C1 segment of cervical spinal cord (tissue), 14 donors: ENCODE data around the gene FLNB.
"Not testable (repeated sequence)": the region's sequence is repeated elsewhere in the genome, so short reads cannot be mapped to it uniquely, and the experiment has no call there.

Experiments
- DNase-seq, 14 donors: peaks; one replicate each; lab custom pipeline; 2025; lab: John Stamatoyannopoulos, UW

The FLNB gene

DNA sequence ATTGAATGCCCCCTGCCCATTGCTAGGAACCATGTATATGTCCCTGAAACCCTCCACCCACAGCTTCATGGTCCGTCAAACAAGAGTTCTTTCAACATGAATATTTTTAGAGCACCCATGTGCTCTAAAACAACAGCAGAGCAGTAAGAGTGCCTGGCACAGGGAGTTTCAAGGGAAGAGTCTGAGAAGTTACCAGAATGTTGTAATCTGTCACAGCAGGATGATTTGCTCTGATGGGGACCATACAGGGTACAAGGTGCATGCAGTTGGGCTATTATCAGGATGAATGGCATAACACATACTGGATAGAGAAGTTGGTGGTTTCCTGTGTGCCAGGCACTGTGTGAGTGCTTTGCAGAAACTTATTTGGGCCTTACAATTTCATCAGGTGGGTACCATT, 27.8 kb upstream of the FLNB start:
- DNase-seq, result no peak

DNA sequence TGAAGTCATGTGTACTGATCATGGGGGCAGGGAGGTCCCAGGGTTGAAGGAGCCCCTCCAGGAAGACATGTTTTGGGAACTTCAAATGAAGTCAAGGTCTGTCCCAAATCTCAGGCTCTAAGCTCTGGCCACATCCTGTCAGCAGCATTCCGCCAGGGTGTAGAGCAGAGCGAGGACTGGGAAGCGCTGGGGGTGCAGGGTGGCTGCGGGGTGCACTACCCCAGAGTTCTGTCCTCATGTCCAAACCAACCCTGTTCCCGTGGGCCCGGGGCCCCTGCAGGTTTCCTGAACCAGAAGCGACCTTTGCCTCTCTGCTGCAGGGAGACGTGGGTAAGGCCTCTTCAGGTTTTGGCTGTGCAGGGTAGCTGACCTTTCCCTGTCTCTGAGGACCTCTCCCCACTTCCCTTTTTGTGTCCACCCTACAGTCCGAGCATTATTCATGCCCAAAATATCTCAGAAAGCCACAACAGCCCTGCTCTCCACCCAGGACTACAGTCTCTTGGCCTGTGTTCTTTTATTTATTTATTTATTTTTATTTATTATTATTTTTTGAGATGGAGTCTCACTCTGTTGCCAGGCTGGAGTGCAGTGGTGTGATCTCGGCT, 26.6 kb upstream of the FLNB start:
- DNase-seq, result no peak

DNA sequence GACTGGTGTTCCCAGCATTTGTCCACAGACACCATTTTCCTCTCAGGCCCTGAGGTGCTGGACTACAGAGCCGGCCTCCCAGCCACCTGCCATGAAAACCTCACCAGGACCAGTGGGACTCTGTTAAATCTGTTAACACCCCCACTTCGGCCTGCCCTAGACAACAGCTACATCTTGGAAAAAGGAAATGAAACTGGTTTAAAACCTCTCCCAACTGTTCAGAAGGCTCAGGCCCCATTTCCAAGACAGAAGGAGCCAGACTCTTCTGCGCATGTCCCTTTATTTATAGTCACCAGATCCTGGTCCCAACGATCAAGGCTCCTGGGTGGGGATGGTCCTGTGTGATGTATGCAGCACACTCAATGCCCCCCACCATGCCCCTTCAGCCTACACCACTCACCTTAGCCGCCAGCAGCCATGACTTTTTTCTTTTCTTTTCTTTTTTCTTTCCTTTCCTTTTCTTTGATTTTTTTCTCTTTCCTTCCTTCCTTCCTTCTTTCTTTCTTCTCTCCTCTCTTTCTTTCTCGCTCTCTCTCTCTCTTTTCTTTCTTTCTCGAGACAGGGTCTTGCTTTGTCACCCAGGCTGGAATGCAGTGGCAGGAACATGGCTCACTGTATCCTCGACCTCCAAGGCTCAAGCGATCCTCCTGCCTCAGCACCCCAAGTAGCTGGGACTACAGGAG, 25.5 kb upstream of the FLNB start:
- peak in 1 of 14 donors; percentile 11 for DNase-seq

DNA sequence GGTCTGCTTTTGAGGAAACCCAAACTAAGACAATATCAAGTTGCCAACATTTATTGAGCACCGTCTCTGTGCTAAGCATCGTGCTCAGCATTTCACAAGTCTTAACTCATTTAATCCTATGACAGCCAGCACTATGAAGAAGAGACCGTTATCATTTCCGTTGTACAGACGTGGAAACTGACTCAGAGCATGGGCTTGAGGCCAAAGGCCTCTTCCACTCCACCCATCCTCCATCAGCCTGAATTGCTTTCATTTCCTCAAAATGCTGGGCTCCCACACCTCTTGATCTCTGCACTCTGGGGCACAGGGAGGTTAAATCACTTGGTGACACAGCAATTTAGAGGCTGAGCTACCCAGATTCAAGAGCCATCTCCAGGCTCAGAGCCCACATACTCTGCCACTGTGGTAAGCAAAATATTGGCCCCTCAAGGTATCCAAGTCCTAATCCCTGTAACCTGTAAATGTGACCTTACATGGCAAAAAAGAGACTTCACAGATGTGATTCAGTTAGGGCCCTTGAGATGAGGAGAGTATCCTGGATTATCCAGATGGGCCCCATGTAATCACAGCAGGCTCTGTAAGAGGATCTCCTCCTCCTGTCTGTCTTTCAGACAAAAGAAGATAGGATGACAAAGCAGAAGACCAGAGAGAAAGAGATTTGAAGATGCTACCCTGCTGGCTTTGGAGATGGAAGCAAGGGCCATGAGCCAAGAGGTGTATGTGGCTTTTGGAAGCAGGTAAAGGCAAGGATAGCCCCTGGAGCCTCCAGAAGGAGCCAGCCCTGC, 24.3 kb upstream of the FLNB start:
- DNase-seq, result peak in 7 of 14 donors; percentile 14 to 44 (median 20)

DNA sequence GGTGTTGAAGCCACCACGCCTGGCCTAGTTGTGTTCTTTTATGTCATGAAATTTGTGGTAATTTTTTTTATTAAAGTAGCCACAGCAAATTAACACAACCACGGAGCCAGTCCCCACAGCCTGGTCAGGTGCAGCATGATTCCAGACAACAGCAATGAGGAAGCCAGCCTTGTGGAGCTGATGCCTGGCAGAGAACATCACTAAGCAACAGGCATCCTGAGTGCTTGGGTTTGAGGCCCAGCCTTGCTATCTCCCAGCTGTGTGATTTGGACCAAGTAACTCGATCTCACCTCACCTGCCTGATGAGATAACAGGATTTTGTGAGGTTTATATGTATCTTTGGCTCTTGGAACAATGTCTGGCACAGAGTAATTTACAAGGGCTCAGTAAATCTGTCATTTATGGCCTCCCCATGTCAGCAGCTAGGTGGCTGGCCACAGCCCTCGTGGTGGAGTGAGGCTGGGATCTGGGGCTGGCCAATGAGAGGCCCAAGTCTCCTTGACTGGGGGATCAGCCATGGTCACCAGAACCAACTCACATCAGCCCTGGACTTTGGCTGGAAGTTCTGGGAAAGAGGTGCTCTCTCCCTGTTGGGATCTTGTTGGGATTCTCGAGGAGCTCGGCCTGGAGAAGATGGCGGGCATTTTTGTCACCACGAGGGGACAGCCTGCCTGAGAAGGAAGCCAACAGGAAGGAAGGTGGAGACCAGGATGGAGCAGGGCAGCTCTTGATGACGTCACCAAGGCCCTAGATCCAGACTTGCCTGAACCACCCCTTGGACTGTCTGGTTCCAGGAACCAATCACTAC, 22.8 kb upstream of the FLNB start:
- DNase-seq, result no peak

DNA sequence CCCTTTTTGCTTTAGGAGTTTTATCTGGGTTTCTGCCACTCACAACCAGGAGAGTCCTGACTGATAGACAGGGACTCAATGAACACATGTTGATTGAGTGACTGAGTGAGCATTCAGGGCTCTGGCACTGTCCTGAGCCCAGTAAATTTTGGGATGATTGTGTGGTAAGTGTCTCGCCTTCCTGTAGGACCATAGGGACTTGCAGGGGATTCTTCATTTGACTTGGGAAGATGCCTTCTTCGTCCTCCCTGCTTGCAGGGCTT, 22.3 kb upstream of the FLNB start:
- DNase-seq, result no peak

DNA sequence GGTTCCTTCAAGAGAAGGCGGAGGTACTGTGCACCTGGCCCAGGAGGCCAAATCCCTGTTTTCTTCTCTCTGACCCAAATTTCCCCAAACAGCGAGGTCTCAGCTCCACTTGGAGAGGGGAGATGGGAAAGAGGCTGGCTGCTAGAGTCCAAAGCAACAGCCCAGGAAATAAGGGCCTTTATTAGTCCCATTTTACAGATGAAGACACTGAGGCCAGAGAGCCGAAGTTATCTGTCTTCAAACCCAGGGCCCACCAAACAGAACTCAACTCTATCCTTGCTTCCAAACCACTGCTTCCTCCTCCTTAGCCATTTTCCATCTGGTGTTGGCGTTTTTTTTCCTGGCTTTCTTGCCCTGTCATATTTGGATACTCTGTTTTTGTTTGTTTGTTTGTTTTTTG, 22.0 kb upstream of the FLNB start:
- no peak for DNase-seq

DNA sequence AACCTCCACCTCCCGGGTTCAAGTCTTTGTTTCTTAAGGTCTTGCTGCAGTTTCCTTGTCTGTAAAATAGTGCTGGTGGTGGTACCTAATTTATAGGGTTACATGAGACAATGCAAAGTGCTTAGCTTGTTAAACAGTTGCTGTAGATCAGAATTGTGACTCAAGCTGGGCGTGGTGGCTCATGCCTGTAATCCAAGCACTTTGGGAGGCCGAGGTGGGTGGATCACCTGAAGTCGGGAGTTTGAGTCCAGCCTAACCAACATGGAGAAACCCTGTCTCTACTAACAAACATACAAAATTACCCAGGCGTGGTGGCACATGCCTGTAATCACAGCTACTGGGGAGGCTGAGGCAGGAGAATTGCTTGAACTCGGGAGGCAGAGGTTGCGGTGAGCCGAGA, 19.0 kb upstream of the FLNB start:
- not testable (repeated sequence) for DNase-seq

DNA sequence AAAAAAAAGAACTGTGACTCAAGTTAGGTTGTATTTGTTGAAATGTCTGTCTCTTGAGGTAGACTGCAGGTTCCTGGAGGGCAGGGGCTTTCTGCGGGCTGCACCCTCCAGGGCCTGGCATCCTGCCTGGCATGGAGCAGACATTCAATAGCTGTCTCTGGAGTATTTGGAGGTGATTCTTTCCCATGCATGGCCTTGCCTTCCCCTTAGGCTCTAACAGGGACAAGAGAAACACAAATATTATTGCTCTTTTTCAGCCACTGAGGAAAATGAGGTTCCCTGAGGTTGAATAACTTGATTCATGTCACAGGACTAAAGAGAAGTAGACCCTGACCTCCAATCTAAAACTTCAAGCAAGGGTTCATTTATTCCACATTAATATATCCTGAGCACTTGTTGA, 18.6 kb upstream of the FLNB start:
- no peak for DNase-seq

DNA sequence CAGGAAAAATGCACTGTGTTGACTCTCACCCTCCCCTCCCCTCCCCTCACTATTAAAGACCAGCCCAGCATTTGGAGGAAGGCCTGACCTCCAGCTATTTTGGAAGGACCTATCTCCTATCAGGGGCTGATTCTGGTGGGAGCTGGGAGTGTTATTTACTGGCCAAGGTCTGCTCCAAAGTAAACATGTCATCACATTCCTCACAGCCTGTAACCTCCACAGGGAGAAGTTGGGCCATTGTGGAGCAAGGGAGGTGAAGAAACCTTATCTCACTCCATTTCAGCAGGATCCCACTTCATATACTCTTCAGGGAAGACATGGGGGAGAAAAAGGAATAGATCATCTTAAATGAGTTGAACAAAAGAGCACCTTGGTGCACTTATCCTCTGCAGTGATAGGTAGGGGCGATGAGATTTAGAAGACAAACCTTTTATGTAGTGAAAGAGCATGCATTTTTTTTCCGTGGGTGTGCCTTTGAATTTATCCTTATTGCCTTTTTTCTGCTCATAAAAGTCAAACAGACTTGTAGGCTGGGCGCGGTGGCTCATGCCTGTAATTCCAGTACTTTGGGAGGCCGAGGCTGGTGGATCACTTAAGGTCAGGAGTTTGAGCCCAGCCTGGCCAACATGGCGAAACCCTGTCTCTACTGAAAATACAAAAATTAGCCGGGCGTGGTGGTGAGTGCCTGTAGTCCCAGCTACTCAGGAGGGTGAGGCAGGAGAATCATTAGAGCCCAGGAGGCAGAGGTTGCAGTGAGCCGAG, 15.6 kb upstream of the FLNB start:
- DNase-seq, result no peak

DNA sequence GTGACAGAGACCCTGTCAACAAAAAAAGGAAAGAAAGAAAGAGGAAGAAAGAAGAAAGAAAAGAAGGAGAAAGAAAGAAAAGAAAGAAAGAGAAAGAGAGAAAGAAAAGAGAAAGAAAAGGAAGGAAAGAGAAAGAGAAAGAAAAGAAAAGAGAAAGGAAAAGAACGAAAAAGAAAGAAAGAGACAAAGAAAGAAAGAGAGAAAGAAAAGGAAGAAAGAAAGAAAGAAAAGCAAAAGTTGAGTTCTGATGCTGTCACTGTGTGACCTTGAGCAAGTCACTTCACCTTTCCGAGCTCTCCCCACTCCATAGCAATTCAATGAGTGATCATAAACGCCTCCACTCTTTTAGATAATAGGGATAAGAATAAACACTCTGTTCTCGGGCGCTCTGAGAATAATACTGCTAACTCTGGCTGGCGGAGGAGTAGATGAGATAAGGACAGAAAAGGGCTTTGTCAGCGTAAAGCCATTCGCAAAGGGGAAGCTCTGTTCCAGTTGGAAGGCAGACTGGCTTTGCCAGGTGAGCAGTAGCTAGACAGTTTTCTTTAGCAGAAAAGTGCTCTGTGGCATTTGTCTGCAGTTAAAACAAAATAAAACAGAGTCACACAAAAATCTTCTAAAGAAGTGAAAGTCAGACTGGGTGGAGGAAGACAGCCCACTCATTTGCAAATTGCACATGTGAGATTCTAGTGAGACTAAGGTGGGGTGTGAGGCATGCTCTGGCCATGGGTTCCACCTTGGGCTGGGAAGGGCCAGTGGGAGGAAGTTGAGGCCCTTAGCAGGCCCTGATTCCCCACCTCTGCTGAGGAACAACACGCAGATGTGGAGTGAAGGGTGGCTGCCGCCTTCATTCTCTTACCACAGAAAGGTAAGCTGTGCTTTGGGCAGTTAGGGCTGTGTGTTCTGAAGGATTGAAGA, 9.6 kb upstream of the FLNB start:
- DNase-seq, result no peak

DNA sequence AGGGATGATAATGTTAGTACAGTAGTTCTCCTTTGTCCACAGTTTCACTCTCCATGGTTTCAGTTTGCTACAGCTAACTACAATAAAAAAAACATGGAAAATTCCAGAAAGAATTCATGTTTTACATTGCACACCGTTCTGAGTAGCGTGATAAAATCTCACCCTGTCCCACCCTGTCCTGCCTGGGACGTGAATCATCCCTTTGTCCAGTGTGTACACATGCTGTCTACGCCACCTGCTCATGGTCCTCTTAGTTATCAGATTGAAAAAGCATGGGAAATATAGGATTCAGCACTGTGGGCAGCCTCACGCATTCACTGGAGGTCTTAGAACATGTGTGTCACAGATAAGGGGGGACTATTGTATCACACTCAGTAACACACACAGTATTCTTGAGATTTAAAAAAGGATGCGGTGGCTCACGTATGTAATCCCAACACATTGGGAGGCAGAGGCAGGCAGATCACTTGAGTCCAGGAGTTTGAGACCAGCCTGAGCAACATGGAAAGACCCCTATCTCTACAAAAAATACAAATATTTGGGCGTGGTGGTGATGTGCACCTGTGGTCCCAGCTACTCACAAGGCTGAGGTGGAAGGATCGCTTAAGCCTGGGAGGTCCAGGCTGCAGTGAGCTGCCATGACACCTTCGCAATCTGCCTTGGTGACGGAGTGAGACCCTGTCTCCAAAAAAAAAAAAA, 8.7 kb upstream of the FLNB start:
- DNase-seq, result no peak

DNA sequence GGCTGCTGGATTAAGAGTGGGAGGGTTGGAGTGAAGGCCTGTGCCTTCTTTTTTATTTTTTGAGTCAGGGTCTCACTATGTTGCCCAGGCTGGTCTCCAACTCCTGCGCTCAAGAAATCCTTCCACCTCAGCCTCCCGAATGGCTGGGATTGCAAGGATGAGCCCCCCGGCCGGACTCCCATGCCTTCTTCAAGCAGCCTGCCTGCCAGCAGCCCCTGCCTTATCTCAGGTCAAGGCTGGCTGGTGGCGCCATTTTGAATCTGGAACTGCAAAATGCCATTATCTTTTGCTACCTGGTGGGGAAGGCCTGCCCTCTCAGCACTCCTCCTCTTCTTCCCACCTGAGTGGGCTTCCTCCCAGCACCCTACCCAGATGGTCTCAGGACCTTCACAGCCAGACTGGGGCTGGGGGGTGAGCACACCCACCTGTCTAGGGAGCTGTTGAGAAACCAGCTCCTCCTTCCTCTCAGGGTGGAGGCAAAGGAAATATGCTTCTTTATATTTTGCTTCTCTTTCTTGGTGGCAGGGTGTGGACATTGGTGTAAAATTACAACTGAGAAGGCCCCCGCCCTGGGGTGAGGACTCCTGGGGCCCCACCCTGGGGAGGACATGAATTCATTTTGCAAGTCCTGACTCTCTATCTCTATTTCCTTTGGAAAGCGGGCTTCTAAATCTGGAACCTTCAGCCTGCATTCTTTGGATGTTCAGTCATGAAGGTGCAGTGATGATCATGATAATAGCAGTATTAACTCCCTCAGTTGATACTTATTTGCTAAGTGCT, 7.7 kb upstream of the FLNB start:
- DNase-seq, result no peak

DNA sequence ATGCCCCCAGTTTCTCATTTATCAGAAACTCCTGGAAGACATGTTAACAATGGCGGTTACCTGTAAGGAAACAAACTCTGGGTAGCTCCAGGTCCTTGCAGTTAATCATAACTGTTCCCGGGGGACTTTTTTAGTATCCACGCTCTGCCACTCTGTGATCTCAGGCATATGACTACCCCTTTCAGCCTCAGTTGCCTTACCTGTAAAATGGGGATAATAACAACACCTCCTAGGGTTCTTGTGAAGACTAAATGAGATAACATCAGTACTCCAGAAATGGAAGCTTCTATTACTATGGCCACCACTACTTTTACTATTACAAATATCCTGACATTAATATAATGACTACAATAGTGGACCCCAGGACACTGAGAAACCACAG, 7.1 kb upstream of the FLNB start:
- no peak for DNase-seq

DNA sequence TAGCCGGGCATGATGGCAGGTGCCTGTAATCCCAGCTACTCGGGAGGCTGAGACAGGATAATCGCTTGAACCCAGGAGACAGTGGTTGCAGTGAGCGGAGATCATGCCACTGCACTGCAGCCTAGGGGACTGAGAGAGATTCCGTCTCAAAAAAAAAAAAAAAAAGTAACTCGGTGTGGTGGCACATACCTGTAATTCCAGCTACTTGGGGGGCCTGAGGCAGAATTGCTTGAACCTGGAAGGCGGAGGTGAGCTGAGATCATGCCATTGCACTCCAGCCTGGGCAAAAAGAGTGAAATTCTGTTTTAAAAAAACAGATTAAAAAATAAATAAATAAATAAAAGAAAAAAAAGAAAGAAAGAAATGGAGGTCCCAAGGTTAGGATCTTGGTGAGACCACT, 6.2 kb upstream of the FLNB start:
- DNase-seq, result no peak

DNA sequence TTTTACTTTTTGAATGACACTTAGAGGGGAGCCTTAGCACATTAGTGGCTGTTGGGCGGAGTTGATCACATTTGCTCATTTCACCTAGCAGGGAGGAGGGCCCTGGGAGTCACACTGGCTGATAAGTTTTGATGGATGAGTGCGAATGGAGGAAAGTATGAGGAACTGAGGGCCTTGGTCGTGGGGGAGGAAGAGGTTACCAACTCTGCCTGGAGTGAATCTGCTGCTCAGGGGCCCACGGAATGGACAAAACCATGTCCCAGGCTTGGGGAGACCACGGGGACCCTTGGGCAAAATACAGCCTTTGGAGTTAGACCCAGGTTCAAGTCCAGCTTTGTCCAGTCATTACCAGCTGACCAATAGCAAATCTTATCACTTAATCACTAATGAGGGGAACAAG, 5.1 kb upstream of the FLNB start:
- no peak for DNase-seq

DNA sequence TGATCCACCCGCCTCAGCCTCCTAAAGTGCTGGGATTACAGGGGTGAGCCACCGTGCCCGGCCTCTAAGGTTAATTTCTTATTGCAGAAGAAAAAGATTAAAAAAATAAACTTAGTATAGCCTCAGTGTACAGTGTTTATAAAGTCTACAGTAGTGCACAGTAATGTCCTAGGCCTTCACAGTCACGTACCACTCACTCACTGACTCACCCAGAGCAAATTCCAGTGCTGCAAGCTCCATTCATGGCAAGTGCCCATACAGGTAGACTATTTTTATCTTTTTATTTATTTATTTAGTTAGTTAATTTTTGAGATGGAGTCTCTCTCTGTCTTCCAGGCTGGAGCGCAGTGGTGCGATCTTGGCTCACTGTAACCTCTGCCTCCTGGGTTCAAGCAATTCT, 3.2 kb upstream of the FLNB start:
- no peak for DNase-seq

DNA sequence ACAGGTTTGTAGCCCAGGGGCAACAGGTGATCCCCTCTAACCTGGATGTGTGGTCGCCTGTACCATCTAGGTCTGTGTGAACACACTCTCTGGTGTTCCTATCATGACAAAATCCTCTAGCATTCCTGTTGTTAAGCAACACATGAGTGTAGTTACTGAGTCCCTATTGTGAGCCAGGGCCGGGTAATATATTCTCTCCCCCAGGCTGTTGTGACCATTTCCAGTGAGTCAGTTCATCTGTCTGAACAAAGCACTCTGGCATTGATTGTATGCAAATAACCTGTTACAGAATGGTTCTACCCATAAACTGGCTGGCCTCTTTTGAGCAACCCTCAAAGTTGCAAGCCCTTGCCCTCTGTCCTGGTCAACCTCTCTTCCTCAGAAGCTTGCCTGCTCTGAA, 2.6 kb upstream of the FLNB start:
- no peak for DNase-seq

DNA sequence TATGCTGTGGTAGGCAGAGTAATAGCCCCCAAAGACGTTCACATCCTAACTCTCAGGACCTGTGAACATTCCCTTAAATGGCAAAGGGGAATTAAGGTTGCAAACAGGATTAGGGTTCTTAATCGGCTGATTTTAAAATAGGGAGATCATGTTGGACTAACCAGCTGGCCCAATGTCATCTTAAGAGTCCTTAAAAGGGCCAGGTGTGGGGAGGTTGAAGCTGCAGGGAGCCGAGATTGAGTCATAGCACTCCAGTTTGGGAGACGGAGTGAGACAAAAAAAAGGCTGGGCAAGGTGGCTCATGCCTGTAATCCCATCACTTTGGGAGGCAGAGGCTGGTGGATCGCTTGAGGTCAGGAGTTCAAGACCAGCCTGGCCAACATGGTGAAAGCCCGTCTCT, 1.6 kb upstream of the FLNB start:
- DNase-seq, result no peak
